Measurements from ENCODE around the gene UGT1A9. TPM values are rescaled to one million over a fixed set of nuclear protein-coding genes. Genes with fewer than 3 reads are reported as not detected.

Gene UGT1A9
- polyA plus RNA-seq, 1 of the 3 experiments (the other 2 are of a cell fraction) = not detected

- no peak overlapping the region for H3K9ac ChIP-seq
- no peaks in the 10 kb centered on the region for H4K20me1 ChIP-seq (ENCODE audit: insufficient read depth)
- CTCF ChIA-PET = no interaction called here
- no peaks in the 10 kb centered on the region for H3K27me3 ChIP-seq (ENCODE audit: insufficient read depth)
- POLR2A ChIA-PET = no interaction called here
- H3K4me3 ChIP-seq (ENCODE audit: low read depth in 2 of 2, low read length in 1 of 2) = no peak overlapping the region
- no peaks in the 10 kb centered on the region for H3F3A ChIP-seq (replicated peaks; ENCODE audit: insufficient read depth)
- H3K79me2 ChIP-seq (ENCODE audit: insufficient read depth) = no peaks in the 10 kb centered on the region
- H3K36me3 ChIP-seq (replicated peaks in 1 of 2; ENCODE audit: control insufficient read depth in 1 of 2, insufficient read depth in 2 of 2, low read length in 1 of 2) = no peaks in the 10 kb centered on the region
- H3K4me2 ChIP-seq = no peak overlapping the region
- no peaks in the 10 kb centered on the region for H3K9me2 ChIP-seq
- TF ChIP-seq MAX (IDR thresholded peaks at IDR 0.05; ENCODE audit: low read depth) (no peak), TCF12 (IDR thresholded peaks at IDR 0.05) (no peak), NRF1 (IDR thresholded peaks at IDR 0.05; ENCODE audit: low read depth, low read length) (no peak), ELF1 (IDR thresholded peaks at IDR 0.05) (no peak), JUND (IDR thresholded peaks at IDR 0.05) (no peak), FOSL2 (IDR thresholded peaks at IDR 0.05; ENCODE audit: borderline replicate concordance, low read depth) (no peak), CHD2 (IDR thresholded peaks at IDR 0.05; ENCODE audit: low read length, partially characterized antibody) (no peak), MEF2A (IDR thresholded peaks at IDR 0.05; ENCODE audit: borderline replicate concordance, low read depth) (no peak), RCOR1 (IDR thresholded peaks at IDR 0.05; ENCODE audit: low read length) (no peak), EP300 (IDR thresholded peaks at IDR 0.05; ENCODE audit: borderline replicate concordance in 1 of 2, low read depth in 1 of 2, low read length in 1 of 2) (no peak), RXRA (IDR thresholded peaks at IDR 0.05; ENCODE audit: borderline replicate concordance, low read depth) (no peak), USF2 (IDR thresholded peaks at IDR 0.05; ENCODE audit: borderline replicate concordance, low read depth, low read length) (no peak), ZBTB33 (IDR thresholded peaks at IDR 0.05; ENCODE audit: borderline replicate concordance, low read depth) (no peak), POLR2AphosphoS5 (IDR thresholded peaks at IDR 0.05; ENCODE audit: low read depth, low read length) (no peak), TAF1 (IDR thresholded peaks at IDR 0.05; ENCODE audit: borderline replicate concordance, low read depth, low read length) (no peak), RAD21 (IDR thresholded peaks at IDR 0.05; ENCODE audit: low read length) (no peak)
- DNase-seq = no peak
- H3K4me1 ChIP-seq (ENCODE audit: control insufficient read depth in 1 of 2, insufficient read depth in 2 of 2, low read depth in 1 of 2, low read length in 1 of 2) = peaks cover 0 to 3% of the 10 kb centered on the region in 2 experiments; a peak in 1 of 4 replicates
- no peaks in the 10 kb centered on the region for H3K9me3 ChIP-seq
- no peak overlapping the region for H3K27ac ChIP-seq (ENCODE audit: low read depth in 2 of 2, low read length in 1 of 2)
- no peak overlapping the region for H2AFZ ChIP-seq (ENCODE audit: low read depth)
- whole genome bisulfite sequencing (ENCODE audit: low lambda C conversion rate) = 57% methylated on average over 3 of the region's 18 CpGs
Measured at GRCh38 chr2:233819884-233820773, 148.4 kb downstream of the UGT1A9 start.
